ENCODE data around the gene RGMA.

Gene RGMA

GRCh38 chr15:93050648-93051047 lies 38.4 kb downstream of the RGMA start:
- H3K36me3 ChIP-seq (ENCODE audit: control insufficient read depth in 2 of 2, insufficient read depth in 2 of 2, low read length in 2 of 2), result no peaks in the 10 kb centered on the region
- H3K27ac ChIP-seq (ENCODE audit: low read depth in 2 of 2, low read length in 2 of 2), result no peak overlapping the region

DNA sequence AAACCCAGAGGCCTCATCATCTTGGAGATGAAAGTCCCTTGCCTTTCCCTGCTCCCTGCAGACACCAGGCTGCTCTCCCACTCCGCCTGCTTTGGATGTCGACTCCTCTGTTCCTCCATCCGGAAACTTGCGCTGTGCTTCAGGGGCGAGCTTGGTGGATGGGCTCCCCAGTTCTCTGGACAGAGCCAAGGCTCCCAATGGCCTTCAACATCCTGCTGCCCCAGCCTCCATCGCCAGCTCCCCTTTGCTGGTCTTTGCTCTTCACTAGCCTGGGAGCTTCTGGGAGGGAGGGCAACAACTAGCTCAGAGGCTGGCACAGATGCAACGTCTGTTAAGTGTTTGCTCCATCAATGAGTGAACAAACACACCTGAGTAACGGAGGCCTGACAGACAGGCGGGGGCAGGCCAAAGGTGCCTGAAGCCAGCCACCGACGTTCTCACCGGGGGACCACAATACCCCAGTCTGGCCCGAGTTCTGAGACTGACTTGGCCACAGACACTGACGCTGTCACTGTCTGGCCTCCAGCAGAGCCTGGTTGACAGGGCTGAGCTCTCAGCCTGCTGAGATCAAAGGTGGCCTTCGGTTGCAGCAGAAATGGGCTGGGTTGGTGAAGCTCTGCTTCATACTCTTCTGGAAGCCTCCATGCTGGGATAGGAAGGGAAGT lies 39.0 kb downstream of the RGMA start:
- Histone ChIP-seq H3K4me3 (ENCODE audit: low read length in 2 of 2) (no peak overlapping the region), H3K4me1 (ENCODE audit: control insufficient read depth in 2 of 2, insufficient read depth in 2 of 2, low read length in 2 of 2) (no peaks in the 10 kb centered on the region), H3K9ac (ENCODE audit: low read depth in 1 of 2, low read length in 2 of 2) (no peak overlapping the region), H3K27me3 (ENCODE audit: control insufficient read depth in 2 of 2, insufficient read depth in 2 of 2, low read length in 2 of 2) (no peaks in the 10 kb centered on the region), H3K9me3 (ENCODE audit: control insufficient read depth in 2 of 2, low read length in 2 of 2) (no peaks in the 10 kb centered on the region), H3K27ac (ENCODE audit: low read depth in 2 of 2, low read length in 2 of 2) (no peak overlapping the region), H3K36me3 (ENCODE audit: control insufficient read depth in 2 of 2, insufficient read depth in 2 of 2, low read length in 2 of 2) (no peaks in the 10 kb centered on the region)

More at GRCh38 chr15:93050648-93051047, 38.4 kb downstream of the RGMA start:
- Histone ChIP-seq H3K9me3 (ENCODE audit: control insufficient read depth in 2 of 2, low read length in 2 of 2) (no peaks in the 10 kb centered on the region), H3K4me3 (ENCODE audit: low read length in 2 of 2) (no peak overlapping the region), H3K4me1 (ENCODE audit: control insufficient read depth in 2 of 2, insufficient read depth in 2 of 2, low read length in 2 of 2) (no peaks in the 10 kb centered on the region), H3K27me3 (ENCODE audit: control insufficient read depth in 2 of 2, insufficient read depth in 2 of 2, low read length in 2 of 2) (no peaks in the 10 kb centered on the region), H3K9ac (ENCODE audit: low read depth in 1 of 2, low read length in 2 of 2) (no peak overlapping the region)

DNA sequence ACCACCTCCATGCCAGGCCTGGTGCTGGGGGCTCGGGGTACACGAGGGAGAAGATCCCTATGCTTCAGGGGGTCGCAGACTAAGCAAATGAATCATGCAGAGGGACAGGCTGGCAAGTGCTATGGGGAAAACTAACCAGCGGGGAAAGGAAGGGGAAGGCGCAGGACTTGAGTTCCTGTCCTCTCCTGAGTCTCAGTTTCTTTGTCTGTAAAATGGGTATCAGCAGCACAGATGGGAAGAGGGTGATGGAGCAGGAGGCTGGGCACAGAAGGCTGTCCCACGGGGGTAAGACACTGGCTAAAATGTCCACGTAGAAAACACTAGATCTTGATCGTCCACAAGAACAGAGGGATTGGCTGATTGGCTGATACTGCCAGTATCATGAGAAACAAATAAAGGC lies 39.8 kb downstream of the RGMA start:
- Histone ChIP-seq H3K36me3 (ENCODE audit: control insufficient read depth in 2 of 2, insufficient read depth in 2 of 2, low read length in 2 of 2) (no peaks in the 10 kb centered on the region), H3K9me3 (ENCODE audit: control insufficient read depth in 2 of 2, low read length in 2 of 2) (no peaks in the 10 kb centered on the region), H3K27ac (ENCODE audit: low read depth in 2 of 2, low read length in 2 of 2) (no peak overlapping the region), H3K27me3 (ENCODE audit: control insufficient read depth in 2 of 2, insufficient read depth in 2 of 2, low read length in 2 of 2) (no peaks in the 10 kb centered on the region), H3K4me1 (ENCODE audit: control insufficient read depth in 2 of 2, insufficient read depth in 2 of 2, low read length in 2 of 2) (no peaks in the 10 kb centered on the region), H3K4me3 (ENCODE audit: low read length in 2 of 2) (no peak overlapping the region), H3K9ac (ENCODE audit: low read depth in 1 of 2, low read length in 2 of 2) (no peak overlapping the region)

DNA sequence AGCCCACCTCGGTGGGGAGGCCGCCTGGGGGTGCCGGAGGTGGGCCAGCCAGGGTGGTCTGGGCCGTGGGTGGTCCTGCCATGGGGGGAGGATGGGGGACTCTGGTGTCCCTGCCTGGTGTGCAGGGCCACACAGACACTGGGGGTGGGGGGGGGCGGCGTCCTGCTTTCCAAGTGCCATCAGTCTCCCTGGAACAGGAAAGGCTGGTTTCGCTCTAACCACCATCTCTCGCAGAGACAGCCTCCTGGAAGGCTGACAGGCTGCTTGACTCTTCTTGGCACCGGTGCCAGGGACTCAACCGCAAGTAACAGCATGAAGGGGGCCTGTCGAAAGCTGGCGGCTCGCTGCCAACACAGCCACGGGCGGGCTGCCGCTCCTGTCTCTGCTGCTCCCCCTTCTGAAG lies 40.3 kb downstream of the RGMA start:
- Histone ChIP-seq H3K4me1 (ENCODE audit: control insufficient read depth in 2 of 2, insufficient read depth in 2 of 2, low read length in 2 of 2) (no peaks in the 10 kb centered on the region), H3K9me3 (ENCODE audit: control insufficient read depth in 2 of 2, low read length in 2 of 2) (no peaks in the 10 kb centered on the region), H3K4me3 (ENCODE audit: low read length in 2 of 2) (no peak overlapping the region), H3K9ac (ENCODE audit: low read depth in 1 of 2, low read length in 2 of 2) (no peak overlapping the region), H3K27ac (ENCODE audit: low read depth in 2 of 2, low read length in 2 of 2) (no peak overlapping the region), H3K36me3 (ENCODE audit: control insufficient read depth in 2 of 2, insufficient read depth in 2 of 2, low read length in 2 of 2) (no peaks in the 10 kb centered on the region), H3K27me3 (ENCODE audit: control insufficient read depth in 2 of 2, insufficient read depth in 2 of 2, low read length in 2 of 2) (no peaks in the 10 kb centered on the region)

- Histone ChIP-seq H3K4me3 (ENCODE audit: low read length in 2 of 2) (no peak overlapping the region), H3K9me3 (ENCODE audit: control insufficient read depth in 2 of 2, low read length in 2 of 2) (no peaks in the 10 kb centered on the region), H3K27ac (ENCODE audit: low read depth in 2 of 2, low read length in 2 of 2) (no peak overlapping the region), H3K4me1 (ENCODE audit: control insufficient read depth in 2 of 2, insufficient read depth in 2 of 2, low read length in 2 of 2) (no peaks in the 10 kb centered on the region), H3K27me3 (ENCODE audit: control insufficient read depth in 2 of 2, insufficient read depth in 2 of 2, low read length in 2 of 2) (no peaks in the 10 kb centered on the region), H3K9ac (ENCODE audit: low read depth in 1 of 2, low read length in 2 of 2) (no peak overlapping the region), H3K36me3 (ENCODE audit: control insufficient read depth in 2 of 2, insufficient read depth in 2 of 2, low read length in 2 of 2) (no peaks in the 10 kb centered on the region)
Measured at GRCh38 chr15:93048426-93048721, 40.6 kb downstream of the RGMA start.

DNA sequence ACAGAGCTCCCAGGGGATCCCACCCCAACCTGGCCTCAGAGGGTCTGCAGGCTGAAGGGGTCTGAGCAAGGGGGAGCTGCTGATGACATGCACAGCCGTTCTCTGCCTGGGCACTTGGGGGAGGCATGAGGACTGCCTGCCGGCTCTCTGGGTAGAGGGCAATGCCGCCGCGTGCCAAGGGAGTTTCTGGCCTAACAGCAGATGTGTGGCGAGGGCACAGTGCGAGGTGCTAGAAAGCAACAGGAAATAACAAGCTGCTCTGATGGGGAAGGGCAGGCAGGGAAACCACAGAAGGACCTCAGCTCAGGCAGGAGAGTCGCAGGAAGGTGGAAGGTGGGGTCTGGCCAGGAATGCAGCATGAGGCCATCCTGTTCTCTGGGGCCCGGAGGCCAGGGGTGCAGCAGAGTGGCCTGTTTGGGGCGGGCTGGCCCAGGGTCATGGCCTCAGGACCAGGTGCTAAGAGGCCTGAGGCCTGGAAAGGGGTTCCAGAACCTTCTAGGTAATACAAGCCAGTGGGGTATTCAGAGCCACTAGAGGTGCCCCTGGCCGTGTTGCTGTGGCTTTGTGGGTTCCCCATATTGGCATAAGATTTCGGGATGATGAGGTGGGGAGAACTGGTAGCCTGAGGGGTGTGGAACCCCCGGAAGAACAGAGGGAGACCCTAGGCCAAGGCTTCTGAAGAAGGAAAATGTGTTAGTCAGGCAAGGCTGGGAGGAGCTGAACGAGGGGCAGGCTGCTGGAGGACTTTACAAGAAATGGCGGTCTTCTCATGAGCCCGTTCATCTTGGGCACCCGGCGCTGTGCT lies 41.2 kb downstream of the RGMA start:
- Histone ChIP-seq H3K27ac (ENCODE audit: low read depth in 2 of 2, low read length in 2 of 2) (no peak overlapping the region), H3K4me3 (ENCODE audit: low read length in 2 of 2) (no peak overlapping the region), H3K36me3 (ENCODE audit: control insufficient read depth in 2 of 2, insufficient read depth in 2 of 2, low read length in 2 of 2) (no peaks in the 10 kb centered on the region), H3K4me1 (ENCODE audit: control insufficient read depth in 2 of 2, insufficient read depth in 2 of 2, low read length in 2 of 2) (no peaks in the 10 kb centered on the region), H3K27me3 (ENCODE audit: control insufficient read depth in 2 of 2, insufficient read depth in 2 of 2, low read length in 2 of 2) (no peaks in the 10 kb centered on the region), H3K9me3 (ENCODE audit: control insufficient read depth in 2 of 2, low read length in 2 of 2) (no peaks in the 10 kb centered on the region), H3K9ac (ENCODE audit: low read depth in 1 of 2, low read length in 2 of 2) (no peak overlapping the region)

- no peaks in the 10 kb centered on the region for H3K9me3 ChIP-seq (ENCODE audit: control insufficient read depth in 2 of 2, low read length in 2 of 2)
- H3K4me3 ChIP-seq (ENCODE audit: low read length in 2 of 2), result no peak overlapping the region
- H3K9ac ChIP-seq (ENCODE audit: low read depth in 1 of 2, low read length in 2 of 2), result no peak overlapping the region
- no peaks in the 10 kb centered on the region for H3K36me3 ChIP-seq (ENCODE audit: control insufficient read depth in 2 of 2, insufficient read depth in 2 of 2, low read length in 2 of 2)
- no peaks in the 10 kb centered on the region for H3K27me3 ChIP-seq (ENCODE audit: control insufficient read depth in 2 of 2, insufficient read depth in 2 of 2, low read length in 2 of 2)
- no peak overlapping the region for H3K27ac ChIP-seq (ENCODE audit: low read depth in 2 of 2, low read length in 2 of 2)
- H3K4me1 ChIP-seq (ENCODE audit: control insufficient read depth in 2 of 2, insufficient read depth in 2 of 2, low read length in 2 of 2), result no peaks in the 10 kb centered on the region
Measured at GRCh38 chr15:93046721-93047120, 42.3 kb downstream of the RGMA start.

DNA sequence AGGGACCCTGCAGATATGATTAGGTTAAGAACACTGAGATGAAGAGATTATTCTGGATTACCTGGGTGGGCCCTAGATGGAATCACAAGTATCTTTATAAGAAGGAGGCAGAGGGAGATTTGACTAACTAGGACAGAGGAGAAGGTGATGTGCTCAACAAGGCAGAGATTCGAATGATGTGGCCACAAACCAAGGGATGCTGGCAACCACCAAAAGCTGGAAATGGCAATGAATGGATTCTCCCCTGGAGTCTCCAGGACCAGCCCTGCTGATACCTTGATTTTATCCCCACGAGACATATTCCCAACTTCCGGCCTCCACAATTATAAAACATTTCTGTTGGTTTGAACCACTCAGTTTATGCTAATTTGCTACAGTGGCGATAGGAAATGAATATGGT lies 42.9 kb downstream of the RGMA start:
- no peak overlapping the region for H3K9ac ChIP-seq (ENCODE audit: low read depth in 1 of 2, low read length in 2 of 2)
- no peaks in the 10 kb centered on the region for H3K4me1 ChIP-seq (ENCODE audit: control insufficient read depth in 2 of 2, insufficient read depth in 2 of 2, low read length in 2 of 2)
- no peaks in the 10 kb centered on the region for H3K9me3 ChIP-seq (ENCODE audit: control insufficient read depth in 2 of 2, low read length in 2 of 2)
- no peak overlapping the region for H3K27ac ChIP-seq (ENCODE audit: low read depth in 2 of 2, low read length in 2 of 2)
- no peak overlapping the region for H3K4me3 ChIP-seq (ENCODE audit: low read length in 2 of 2)
- H3K27me3 ChIP-seq (ENCODE audit: control insufficient read depth in 2 of 2, insufficient read depth in 2 of 2, low read length in 2 of 2), result no peaks in the 10 kb centered on the region
- H3K36me3 ChIP-seq (ENCODE audit: control insufficient read depth in 2 of 2, insufficient read depth in 2 of 2, low read length in 2 of 2), result no peaks in the 10 kb centered on the region

GRCh38 chr15:93045191-93045785 lies 43.7 kb downstream of the RGMA start:
- no peaks in the 10 kb centered on the region for H3K27me3 ChIP-seq (ENCODE audit: control insufficient read depth in 2 of 2, insufficient read depth in 2 of 2, low read length in 2 of 2)
- no peak overlapping the region for H3K9ac ChIP-seq (ENCODE audit: low read depth in 1 of 2, low read length in 2 of 2)
- no peaks in the 10 kb centered on the region for H3K36me3 ChIP-seq (ENCODE audit: control insufficient read depth in 2 of 2, insufficient read depth in 2 of 2, low read length in 2 of 2)
- no peak overlapping the region for H3K4me3 ChIP-seq (ENCODE audit: low read length in 2 of 2)
- no peak overlapping the region for H3K27ac ChIP-seq (ENCODE audit: low read depth in 2 of 2, low read length in 2 of 2)
- H3K9me3 ChIP-seq (ENCODE audit: control insufficient read depth in 2 of 2, low read length in 2 of 2), result no peaks in the 10 kb centered on the region
- H3K4me1 ChIP-seq (ENCODE audit: control insufficient read depth in 2 of 2, insufficient read depth in 2 of 2, low read length in 2 of 2), result no peaks in the 10 kb centered on the region

GRCh38 chr15:93044301-93045190 lies 44.5 kb downstream of the RGMA start:
- Histone ChIP-seq H3K4me3 (ENCODE audit: low read length in 2 of 2) (no peak overlapping the region), H3K9me3 (ENCODE audit: control insufficient read depth in 2 of 2, low read length in 2 of 2) (no peaks in the 10 kb centered on the region), H3K27me3 (ENCODE audit: control insufficient read depth in 2 of 2, insufficient read depth in 2 of 2, low read length in 2 of 2) (no peaks in the 10 kb centered on the region), H3K4me1 (ENCODE audit: control insufficient read depth in 2 of 2, insufficient read depth in 2 of 2, low read length in 2 of 2) (no peaks in the 10 kb centered on the region), H3K27ac (ENCODE audit: low read depth in 2 of 2, low read length in 2 of 2) (no peak overlapping the region), H3K9ac (ENCODE audit: low read depth in 1 of 2, low read length in 2 of 2) (no peak overlapping the region), H3K36me3 (ENCODE audit: control insufficient read depth in 2 of 2, insufficient read depth in 2 of 2, low read length in 2 of 2) (no peaks in the 10 kb centered on the region)

All from mucosa of rectum (tissue), 2 donors.